Activated CD4-positive, alpha-beta T cell treated with anti-CD3 and anti-CD28 coated beads, Interleukin-2, Interleukin-6, amounts not matched to agents 100 ng/mL and 50 ng/mL, durations not matched to agents 16 hours and 8 hours (primary cell): Measurements from ENCODE around the gene PTPRR.
"Not testable (repeated sequence)": the region's sequence is repeated elsewhere in the genome, so short reads cannot be mapped to it uniquely, and the experiment has no call there.

Experiments
- DNase-seq: peaks from one replicate; pipeline ENCODE4 v3.0.0-alpha.2; 2020

PTPRR gene

DNA sequence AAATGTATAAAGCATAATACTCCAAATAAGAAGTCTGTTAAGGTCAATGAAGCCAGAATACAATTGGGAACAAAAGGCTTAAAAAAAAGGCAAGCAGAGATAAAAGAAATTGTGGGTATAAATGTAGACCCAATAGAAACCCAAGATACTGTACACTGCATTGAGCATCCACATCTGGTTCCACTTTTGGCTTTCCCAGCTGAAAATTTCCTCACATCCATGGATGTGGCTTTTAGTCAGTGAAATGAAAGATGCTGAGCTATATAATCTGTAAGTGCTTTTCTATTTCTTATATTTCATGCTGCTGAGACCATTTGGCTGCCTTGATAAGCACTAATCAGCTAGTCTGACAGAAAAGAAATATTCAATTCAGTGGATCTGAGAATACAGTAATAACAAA is 83.5 kb downstream of the PTPRR start:
- DNase-seq = no peak

DNA sequence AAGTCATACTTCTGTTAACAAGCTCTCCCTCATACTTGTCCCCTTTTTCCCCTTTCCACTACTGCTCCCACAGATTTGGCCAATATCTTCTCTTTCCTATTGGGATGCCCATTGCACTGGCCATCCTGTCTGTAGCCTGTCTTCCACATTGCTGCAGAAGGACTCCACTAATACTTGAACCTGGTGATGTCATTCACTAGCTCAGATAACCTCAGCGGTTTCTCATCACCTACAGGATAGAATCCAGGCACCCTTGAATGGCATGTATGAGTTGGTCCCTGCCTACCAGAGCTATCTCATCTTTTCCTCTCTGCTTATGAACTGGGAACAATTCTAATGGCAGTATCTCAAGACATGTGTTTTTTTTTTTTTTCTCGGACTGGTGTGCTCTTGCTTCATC is 84.6 kb downstream of the PTPRR start:
- no peak for DNase-seq

DNA sequence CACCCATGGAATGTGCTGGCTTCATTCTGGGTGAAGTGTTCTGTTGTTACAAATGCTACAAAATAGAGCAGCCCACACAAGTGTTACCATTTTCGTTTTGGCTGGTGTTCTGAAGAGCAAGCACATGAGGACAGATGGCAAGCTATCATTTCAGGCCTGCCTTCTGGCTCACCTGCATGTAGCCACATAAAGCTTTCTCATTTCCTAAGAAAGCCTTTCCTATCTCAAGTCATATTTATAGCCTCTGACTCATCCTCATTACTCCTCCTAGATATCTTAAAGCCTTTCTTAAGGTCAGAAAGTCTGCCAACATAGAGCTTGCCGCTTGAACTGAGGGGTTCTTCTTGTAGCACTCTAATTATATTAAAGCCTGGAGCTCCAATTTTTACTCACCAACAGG is 89.0 kb downstream of the PTPRR start:
- DNase-seq = no peak

DNA sequence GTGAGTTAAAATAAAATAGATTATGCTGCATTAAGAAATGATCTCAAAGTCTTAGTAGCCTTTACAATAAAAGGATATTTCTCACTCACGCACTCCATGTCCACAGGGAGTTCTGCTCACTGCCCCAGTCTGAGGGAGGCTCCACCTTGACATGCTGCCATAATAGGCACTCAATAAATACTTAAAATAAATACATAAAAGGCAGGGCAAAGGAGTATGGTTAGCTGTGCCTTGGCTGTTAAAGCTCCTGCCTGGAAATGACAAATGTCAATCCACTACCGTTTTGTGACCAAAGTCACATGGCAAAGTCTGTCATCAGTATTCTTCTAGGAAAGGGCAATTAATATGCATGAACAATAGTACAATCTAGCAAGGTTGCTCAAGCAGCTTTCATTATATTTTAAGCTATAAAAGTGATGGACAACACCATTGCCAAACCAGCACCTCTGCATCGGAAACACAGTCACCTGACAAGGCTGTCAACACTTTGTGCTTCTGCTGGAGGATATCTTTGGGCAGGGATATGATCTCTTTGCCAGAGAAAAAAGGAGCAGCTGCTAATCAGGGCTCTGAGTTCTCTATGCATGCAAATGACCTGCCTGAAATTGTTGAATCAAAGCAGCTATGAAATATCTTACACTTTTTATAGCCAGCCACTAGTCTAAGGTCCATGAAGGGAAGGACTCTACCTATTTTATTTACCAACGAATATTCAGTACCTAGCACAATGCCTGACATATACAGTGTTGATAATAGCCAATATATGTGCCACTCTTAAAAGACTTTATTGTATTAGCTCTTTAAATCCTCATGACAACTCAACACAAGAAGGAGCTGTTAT is 90.1 kb downstream of the PTPRR start:
- no peak for DNase-seq

DNA sequence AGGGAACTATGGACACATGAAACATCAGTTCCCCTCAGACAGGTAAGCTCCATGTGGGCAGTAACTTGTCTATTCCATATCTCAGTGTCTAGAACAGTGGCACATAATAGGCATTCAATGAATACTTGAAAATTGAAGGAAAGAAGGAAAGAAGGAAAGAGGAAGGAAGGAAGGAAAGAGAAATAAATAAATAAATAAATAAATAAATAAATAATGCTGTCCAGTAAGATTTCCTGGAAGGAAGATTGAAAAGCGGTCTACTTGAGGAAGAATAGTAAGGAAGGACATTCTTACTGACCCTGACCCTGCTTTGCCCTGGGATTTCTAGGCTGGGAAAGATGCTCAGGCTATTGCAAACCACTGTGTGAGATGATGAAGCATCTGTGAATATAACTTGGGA is 91.5 kb downstream of the PTPRR start:
- no peak for DNase-seq

DNA sequence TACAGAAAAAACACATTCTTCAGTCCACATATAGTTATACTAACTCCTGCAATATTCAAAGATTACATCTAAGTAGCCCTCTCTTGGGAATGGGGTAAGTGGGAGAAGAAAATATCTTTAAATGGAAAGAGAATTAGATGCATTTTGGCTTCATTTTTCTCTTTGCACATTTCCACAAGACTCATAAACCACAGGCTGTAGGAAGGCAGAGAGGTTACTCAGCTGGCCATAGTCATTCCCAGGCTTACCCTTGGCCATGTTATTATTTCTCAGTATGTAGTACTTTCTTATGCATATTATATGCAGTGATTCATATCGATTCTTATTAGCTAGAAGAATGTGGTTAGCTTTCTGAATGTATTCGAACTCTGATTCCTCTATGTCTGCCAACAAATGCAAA is 92.2 kb downstream of the PTPRR start:
- no peak for DNase-seq

DNA sequence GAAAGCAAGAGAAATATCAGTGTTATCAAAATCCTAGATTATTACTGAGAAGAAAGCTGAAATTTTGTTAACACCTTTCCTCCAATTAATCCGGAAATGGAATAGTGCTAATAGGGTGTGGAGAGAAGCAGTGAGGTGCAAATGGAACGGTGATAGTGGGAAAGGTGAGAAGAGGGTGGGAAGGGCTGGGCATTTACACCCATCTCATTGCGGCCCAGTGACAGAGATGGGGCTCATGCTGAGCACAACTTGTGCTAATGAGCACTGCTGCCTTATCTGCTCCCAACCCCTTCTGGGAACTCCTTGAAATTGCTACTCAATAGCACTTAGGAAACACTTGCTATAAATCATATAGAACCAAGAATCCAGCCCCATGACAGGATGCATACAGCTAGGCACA is 94.4 kb downstream of the PTPRR start:
- no peak for DNase-seq

DNA sequence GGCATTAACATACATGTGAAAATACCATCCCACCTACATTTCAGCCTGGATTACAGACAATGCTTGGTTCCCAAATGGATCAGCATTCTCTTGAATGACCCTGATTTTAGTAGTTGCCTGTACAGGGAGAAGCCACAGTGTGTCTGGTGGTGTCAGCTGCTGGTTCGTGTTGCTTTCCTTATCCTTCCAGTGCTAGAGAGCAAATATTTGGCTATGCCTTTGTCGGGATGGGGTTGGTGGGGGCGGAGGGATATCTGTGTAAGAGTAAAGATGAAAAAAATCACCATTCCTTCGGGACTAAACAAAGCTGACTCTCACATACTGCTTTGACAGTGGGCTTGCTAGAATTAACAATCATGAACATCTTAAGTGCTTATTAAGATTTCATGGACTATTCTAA is 96.0 kb downstream of the PTPRR start:
- no peak for DNase-seq

DNA sequence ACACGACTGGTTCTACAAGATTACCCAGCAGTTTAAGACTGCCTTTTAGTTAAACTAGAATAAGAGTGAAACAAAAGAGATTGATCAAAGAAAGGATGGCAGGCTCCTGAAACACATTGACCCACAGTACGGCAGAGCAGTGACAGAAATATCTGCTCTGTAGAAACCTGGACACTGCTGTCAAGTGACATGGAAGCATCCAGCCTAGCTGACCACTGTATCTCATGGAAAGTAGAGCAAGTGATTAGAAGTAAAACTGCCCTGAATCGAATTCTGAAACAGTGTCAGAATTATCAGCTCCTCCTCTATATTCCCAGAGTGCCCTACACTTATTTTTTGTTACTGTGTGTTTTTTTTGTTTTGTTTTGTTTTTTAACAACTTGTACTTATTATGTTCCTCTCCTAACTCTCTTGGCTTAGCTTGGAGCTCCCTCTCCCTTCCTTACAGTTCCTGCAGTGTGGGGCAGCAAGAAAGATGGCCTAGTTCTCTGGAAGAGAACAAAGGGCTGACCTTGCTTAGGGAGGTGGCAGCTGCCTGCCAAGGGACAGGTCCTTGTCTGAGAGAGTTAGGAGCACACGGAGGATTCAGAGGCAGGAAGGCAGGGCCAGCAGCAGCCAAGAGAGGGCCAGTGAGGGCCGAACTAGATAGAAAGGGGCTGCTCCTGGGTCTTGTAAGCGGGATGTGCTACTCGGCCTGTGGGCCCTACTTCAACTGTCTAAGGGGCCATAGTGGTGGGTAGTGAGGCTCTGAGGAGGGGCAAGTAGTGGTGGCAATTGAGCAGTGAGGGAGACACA is 97.2 kb downstream of the PTPRR start:
- no peak for DNase-seq

DNA sequence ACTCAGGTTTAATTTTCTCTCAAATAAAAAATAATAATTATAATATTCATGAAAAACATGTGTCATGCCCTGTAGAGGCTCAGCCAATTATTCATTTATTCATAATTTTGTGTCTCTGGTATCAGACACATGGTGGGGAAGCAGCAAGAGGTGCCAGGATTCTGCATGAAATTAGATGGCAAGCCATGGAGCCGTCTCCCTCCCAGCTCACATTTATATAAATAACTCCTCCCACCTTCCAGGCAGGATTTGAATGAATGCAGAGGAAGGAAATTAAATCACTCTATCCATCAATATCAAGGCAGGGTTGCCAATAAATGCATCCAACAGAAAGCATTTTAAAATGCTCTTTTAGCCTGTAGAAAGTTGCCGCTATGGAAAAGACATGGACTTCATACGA is 98.1 kb downstream of the PTPRR start:
- no peak for DNase-seq

DNA sequence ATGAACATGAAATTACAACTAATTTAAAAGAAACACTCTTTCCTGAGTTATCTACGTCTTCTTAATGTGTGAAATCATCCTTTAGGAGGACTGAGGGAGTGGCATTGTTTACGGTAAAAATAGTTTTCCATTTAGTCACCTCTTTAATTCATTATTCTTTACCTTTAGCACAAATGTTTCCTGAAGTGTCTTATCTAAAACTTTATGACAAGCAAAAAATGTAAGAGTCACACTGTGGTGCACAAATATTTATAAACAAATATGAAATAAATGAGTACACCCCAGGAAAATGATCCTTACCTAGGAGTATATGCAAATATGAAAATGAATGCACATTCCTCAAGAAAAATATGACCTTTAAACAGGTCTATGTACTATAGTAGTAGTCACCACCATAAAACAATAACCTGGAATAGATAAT is 104.6 kb downstream of the PTPRR start:
- no peak for DNase-seq

DNA sequence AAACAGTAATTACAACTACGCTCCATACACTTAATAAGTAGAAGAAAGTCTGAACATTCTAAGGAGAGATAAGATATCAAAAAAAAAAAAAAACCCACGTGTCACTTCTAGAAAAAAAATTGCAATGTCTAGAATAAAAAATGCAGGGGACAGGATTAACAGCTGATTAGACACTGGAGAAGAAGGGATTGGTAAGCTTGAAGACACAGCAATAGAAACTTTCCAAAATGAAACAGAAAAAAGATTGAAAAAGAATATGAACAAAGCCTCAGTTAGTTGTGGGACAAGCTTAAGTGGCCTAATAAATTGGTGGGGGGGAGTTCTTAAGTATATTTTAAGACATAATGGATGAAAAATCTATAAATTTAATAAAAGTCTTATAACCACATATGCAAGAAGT is 105.5 kb downstream of the PTPRR start:
- no peak for DNase-seq

DNA sequence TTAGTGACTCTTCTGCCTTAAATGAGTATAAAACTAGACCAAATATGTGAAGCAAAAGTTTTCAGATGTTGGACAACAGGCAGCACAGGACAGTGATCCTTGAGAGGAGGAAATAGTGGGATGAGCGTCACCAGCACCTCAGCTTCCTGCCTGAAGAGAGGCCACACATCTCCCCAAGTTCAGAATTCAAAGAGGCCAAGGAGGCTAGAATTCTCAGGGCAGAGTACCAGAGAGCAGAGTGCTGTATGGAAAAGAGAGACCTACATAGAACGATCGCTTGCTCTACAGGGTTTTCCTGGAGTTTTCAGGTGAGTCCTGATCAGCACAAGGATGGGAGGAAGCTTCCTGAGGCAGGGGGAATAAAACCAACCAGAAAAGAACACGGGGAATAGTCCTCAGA is 107.0 kb downstream of the PTPRR start:
- DNase-seq = no peak

DNA sequence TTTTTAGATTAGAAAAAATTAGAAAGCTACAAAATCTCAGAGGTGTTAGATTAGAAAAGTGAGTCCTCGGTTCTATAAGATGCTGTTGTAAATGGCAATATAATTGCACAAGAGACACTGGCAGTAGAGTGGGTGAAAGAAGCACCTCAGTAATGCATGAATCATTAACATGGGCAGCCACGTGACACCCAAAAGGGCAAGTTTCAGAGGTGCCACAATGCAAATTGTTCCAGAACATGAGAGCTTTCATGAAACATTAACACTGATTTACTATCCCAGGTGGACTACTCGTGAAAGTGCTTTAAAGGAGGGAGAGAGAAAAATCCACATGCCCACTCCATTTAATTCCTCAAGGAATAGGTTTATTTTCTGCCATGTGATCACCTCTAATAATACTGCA is 108.4 kb downstream of the PTPRR start:
- no peak for DNase-seq

DNA sequence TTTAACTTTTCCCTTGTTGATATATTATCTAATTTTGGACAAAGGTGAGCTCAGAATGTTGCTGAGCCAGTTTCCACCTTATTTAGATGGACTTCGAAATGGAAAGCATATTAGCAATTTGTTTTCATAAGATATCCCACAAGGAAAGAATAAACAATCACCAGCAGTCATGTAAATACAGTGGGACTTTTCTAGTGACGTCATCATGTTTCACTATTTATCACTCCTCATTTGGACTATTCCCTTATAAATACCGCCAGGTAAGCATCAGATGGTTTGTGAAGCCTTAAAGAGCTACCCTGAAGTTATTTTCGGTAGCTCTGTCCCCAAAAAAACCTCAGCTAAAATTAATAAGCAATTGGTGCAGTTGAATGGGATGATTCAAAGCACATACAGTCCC is 110.7 kb downstream of the PTPRR start:
- DNase-seq = no peak

DNA sequence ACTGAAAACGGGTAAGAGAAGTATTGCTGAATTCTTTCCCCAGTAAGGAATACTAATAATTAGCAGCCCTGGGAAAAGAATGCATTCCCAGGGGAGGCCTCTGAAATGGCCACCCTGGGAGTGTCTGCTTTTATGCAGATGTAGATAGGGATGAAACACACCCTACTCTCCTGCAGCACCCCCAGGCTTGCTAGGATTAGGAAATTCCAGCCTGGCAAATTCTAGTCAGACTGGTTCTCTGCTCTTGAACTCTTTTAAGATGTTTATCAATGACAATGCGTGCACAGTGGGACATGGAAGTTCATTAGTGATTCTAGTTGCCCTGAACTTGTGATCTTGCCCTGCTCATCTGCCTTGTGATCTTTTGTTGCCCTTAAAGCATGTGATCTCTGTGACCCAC is 112.5 kb downstream of the PTPRR start:
- DNase-seq = not testable (repeated sequence)

DNA sequence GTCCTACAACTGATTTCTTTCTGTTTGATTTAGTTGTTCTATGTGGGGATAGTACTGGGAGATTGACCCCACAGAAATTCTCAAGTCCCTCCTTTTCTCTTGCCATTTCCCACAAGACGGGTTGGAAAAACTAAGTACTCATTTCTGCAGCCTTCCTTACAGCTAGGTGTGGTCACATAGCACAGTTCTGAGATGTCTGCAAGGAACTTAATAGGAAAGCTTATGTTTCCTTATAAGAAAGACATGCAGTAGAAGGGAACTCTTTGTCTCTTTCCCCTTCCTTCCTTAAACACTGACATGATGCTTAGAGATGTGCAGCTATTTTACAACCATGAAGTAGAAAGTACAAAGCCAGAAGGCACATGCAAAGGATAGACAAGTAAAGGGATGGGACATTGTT is 113.7 kb downstream of the PTPRR start:
- DNase-seq = no peak

DNA sequence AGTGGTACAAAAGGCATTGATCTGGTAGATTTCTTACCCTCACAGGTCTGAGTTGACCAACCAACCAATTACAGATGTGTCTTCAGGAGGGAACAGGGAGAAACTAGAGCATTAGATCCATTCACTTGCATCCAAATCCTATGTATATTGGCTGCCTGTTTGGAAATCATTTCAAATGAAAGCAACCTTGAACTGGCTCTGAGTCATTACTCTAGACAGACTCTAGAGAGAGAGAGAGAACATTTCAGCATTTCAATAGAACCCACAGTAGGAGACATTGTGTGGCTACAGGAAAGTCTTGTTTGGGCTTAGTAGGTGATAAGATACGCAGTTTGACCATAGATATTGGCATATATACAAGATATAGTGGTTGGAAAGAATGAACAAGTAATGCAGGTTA is 114.5 kb downstream of the PTPRR start:
- DNase-seq = no peak

DNA sequence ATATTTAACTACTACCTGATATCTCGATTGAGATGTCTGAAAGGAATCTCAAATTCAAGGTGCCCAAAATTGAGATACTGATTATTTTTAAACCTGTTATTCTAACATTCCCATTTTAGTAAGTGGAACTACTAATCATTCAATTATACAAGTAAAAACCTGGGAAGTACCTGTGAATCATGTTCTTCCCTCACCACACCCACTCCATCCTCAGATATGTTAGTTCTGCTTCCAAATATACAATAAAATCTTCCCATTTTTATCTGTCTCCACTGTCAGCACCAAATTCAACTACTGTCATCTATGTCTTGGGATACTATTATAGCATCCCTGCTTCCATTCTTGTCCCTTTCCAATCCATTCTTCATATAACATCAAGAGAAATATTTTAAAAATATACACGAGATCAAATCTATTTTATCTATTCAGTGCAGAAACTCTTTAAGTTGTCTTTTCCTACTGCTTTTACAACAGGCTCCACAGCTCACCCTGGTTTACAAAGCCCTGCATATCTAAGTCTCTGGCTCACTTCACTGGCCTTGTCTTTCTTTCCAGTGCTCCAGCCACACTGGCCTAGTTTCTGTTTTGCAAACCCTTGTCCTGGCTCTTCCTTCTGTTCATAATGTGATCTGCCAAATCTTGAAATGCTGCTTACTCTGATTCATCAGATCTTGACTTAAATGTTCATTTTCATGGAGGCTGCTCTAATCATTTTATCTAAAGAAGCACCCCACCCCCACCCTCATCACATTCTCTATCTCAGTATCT is 122.3 kb downstream of the PTPRR start:
- no peak for DNase-seq

DNA sequence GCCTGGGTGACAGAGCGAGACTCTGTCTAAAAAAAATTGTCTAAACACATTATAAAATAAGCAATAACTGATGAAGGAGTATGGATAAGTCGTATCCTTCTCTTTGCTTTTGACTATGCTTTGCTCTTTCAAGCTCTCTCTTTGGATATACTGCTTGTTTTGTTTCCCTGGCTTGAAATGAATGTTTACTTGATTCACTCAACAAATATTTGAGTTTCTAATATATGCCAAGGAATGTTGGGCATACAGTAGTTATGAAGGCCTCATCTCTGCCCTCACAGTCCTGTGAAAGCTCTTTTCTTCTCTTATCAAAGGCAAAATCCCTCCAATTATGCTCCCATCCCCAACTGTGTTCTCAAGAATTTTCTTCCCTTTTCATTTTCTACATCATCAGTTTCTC is 123.5 kb downstream of the PTPRR start:
- no peak for DNase-seq

DNA sequence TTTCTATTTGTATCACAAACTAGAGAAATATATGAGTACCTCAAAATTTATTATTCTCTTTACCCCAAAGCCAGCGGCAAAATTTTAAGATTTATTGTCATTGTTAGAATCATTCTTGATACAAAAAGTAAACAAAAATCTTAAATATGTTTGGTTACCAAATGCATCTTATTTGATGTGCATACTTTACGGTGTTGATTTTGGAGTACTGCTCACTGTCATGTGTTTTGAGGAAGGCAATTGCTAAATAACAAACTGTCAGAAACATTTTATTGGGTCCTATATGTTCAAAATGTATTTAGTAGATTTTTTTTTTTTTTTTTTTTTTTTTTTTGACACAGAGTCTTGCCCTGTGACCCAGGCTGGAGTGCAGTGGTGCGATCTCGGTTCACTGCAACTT is 124.9 kb downstream of the PTPRR start:
- no peak for DNase-seq

DNA sequence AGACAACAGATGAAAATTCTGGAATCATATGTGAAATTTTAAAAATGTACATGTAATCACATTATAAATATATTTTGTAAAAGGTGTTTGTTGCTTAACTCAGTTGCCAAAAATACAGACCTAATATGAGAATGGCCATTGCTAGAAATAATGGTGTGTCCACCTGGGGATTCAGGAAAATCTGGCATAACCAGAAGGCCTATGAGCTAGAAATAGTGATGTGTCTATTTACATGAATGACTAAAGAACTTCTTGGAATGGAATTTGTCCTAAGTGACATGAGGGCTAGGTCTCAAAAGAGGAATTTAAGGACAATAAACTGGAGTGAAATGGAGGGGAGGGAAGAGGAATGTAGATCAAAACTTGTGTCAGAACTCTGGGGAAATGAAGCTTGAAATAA is 126.4 kb downstream of the PTPRR start:
- DNase-seq = no peak

DNA sequence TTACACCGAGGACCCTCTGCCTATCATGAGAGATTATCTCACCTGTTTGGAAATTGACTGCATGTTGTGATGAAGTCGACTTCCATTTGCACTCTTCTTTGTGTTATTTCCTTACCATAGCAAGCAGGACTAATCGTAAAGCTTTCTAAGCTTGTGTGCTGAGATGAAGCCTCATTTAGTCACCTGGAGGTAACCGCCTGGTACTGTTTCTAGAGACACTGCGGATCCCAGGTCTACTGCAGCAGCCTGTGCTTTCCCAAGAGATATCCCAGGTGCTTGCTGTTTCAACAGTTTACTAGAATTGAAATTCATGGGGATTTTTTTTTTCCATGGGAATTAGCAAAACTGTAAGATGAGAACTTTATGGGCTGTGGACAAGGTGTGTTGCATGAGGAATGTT is 131.8 kb downstream of the PTPRR start:
- DNase-seq = no peak

DNA sequence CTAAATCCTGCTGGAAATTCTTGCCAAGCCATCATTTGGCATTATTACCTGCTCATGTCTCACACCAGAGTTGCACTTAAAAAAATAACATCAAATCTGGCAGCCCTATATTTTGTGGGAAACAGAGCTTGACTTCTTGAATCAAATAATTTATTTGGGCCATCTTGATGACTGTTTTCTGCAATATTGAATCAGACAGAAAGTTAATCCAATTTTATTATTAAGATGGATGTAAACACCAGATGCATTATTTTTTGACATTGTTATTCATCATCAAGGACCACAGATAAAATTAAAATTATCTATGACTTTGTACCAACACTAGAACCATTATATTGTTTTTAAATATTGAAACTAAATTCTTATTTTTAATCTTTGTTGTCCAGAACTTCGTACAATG is 132.9 kb downstream of the PTPRR start:
- no peak for DNase-seq
